ENCODE data around the gene GPR32.
"Not testable (repeated sequence)": the region's sequence is repeated elsewhere in the genome, so short reads cannot be mapped to it uniquely, and the experiment has no call there.

Gene GPR32, protein sequence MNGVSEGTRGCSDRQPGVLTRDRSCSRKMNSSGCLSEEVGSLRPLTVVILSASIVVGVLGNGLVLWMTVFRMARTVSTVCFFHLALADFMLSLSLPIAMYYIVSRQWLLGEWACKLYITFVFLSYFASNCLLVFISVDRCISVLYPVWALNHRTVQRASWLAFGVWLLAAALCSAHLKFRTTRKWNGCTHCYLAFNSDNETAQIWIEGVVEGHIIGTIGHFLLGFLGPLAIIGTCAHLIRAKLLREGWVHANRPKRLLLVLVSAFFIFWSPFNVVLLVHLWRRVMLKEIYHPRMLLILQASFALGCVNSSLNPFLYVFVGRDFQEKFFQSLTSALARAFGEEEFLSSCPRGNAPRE

DNA sequence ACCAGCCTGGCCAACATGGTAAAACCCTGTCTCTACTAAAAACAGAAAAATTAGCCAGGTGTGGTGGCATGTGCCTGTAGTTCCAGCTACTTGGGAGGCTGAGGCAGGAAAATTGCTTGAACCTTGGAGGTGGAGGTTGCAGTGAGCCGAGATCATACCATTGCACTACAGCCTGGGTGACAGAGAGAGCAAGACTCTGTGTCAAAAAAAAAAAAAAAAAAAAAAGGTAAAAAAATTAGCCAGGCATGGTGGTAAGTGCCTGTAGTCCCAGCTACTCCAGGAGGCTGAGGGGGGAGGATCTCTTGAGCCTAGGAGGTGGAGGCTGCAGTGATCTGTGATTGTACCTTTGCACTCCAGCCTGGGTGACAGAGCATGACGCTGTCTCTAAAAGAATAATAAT is at the start of gene GPR32:
Gene GPR32, plus strand, starts transcription at position 301 of the 400 bp plus-strand sequence. CDS start 137 bp downstream, outside the sequence.
- DNase-seq: not testable (repeated sequence)

DNA sequence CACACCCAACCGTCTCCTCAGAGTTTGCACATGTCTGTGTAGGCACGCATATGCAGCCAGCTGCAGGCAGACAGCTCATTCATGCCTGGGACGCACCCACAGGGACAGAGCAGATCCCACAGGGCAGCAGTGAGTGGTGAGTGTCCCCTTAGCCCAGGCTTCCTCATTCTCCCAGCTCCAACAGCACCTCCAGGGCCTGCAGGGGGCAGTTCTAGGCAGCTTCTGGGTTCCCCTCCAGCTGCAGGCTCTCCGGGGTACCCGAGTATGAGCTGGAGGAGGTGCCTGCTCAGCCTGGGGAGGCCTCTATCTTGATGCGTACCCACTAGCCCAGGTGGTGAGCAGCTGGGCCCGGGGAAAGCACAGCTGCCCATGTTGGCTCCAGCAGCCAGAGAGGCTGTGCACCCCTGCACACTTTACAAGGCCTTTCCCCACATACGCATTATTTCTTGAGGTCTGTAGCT is 49.3 kb upstream of the GPR32 start:
- DNase-seq: peak; percentile 81

DNA sequence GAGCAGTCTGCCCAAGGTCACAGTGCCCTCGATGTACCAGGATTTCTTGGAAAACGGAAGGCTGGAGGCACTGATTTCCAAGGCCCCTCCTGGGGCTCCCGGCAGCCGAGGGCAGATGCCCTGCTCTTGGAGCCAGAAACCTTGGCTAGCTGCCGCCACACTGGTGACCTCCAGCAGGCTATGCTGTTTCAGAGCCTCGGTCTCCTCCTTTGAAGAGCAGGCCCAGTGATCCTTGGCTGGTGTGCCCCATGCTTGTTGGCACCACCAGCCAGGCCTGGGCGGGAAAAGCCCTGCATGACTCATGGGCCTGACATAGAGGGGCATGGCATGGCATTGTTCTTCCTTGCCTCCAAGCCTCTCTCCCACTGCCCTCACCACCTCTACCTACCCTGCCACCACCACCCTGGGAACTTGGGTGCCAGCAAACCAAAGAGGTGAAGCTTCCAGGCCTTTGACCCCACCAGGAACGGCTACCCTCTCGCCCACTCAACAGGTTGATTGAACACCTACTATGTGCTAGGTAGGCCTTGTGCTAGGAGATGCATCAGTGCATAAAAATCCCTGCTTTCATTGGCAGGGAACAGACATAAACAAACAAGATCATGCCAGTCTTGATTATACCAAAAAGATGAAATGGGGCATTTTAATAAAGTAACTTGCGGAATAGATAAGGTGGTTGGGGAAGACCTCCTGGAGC is 48.7 kb upstream of the GPR32 start:
- DNase-seq: no peak

DNA sequence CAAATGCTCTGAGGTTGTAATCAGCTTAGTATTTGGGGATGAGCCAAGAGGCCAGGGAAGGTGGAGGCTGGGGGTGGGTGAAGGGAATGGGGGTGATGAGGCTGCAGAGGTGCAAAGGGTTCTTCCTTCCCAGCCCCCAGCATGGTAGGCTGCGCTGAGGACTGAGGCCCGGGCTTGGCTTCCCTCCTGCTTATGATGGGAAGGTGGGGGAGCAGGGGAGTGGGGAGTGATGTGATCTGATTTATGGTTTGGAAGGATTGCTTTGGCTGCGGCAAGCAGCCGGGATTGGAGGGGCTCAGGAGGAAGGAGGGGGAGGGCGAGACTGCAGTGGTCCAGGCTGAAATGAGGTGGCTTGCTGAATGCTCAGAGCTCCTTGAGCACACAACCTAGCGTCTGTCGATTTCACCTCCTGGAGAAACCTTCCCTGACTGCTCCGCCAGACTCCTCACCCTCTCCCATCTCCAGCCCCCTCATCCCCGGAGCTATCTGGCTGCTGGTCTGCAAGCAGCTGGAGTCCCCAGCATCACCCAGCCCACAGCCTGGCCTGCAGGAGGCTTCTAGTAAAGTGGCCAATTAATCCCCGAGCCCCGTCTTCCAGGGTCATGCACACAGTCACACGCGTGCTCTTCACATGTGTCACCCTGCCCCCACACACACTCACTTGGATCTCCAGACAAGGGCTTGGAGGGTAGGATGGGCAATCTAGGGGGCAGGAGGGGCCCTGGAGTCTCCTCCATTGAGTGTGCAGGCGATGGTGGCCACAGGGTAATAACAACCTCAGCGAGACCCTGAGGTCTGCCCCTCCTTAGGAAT is 47.9 kb upstream of the GPR32 start:
- DNase-seq: peak in 1 of 2 experiments; percentile 61

DNA sequence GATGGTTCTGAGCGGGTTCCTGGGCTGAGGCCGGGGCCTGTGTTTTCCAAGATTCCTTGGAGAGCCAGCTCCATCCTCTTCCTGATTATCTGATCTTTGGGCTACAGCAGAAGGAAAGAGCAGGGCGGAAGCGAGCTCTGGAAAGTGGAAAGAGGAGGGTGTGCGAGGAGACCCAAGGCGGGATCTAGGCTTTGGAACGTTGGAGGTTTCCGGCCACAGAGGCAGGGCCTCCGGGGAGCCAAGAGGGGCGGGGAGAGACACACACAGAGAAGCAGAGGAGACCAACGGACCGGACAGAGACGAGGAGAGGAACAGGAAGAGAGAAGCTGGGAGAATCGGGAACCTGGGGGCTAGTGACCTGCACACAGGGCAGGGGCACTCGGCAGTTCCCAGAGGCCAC is 47.2 kb upstream of the GPR32 start, which contains the start of gene CLEC11A:
Gene CLEC11A, plus strand, starts transcription at position 296 of the 400 bp plus-strand sequence. CDS start 162 bp downstream, outside the sequence.
- peak; percentile 95 to 97 for DNase-seq

DNA sequence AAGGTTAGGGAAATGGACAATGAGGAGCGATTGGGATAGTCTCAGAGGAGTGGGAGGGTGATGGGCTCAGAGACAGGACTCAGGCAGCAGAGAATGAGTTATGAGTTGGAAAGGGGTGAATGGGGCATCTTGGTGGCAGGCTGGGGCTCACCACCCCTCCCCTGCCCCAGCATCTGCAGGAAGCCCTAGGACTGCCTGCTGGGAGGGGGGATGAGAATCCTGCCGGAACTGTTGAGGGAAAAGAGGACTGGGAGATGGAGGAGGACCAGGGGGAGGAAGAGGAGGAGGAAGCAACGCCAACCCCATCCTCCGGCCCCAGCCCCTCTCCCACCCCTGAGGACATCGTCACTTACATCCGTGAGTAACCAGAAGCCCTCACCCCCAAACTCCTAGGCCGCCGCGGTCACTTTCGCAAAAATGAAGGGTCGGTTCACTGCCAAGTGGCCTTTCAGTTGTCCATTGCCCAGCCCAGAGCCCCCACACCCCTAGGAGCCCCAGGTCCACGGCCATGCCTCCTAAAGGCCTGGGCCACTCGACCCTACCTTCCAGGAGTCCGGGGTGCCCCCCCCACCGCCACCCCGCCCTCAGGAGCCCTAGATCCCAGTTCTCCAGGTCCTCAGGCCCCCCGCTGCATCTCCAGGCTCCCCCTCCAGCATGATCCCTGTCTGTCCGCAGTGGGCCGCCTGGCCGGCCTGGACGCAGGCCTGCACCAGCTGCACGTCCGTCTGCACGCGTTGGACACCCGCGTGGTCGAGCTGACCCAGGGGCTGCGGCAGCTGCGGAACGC is 46.3 kb upstream of the GPR32 start:
- DNase-seq: peak in 1 of 2 experiments; percentile 34

DNA sequence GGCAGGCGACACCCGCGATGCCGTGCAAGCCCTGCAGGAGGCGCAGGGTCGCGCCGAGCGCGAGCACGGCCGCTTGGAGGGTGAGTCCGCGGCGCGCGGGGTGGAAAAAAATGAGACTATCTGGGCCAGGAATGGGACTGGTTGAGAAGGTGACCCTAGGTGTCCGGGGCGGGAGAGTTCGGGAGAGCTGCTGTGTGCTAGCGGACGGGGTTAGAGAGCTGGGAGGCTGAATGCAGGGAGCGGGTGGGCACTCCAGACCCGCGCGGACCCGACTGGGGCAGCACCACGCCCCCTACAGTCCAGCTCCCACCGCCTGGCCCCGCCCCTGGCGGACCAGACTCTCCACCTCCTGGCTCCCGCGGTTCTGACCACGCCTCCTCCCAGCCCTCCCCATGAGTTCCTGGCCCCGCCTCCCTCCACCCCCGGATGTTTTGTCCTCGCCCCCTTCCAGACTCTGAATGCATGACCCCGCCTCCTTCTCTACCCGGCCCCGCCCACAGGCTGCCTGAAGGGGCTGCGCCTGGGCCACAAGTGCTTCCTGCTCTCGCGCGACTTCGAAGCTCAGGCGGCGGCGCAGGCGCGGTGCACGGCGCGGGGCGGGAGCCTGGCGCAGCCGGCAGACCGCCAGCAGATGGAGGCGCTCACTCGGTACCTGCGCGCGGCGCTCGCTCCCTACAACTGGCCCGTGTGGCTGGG is 45.6 kb upstream of the GPR32 start:
- peak; percentile 97 to 98 for DNase-seq

DNA sequence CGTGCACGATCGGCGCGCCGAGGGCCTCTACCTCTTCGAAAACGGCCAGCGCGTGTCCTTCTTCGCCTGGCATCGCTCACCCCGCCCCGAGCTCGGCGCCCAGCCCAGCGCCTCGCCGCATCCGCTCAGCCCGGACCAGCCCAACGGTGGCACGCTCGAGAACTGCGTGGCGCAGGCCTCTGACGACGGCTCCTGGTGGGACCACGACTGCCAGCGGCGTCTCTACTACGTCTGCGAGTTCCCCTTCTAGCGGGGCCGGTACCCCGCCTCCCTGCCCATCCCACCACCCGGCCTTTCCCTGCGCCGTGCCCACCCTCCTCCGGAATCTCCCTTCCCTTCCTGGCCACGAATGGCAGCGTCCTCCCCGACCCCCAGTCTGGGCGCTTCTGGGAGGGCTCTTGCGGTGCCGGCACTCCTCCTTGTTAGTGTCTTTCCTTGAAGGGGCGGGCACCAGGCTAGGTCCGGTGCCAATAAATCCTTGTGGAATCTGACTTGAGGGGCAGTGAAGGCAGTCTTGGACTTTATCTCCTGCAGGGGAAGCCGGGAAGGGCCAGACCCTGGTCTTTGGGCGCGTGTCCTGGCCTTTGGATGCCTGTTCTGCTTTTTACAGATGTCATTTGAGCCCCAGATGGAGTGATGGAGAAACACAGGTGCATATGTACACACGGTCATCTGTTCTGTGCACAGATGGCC is 44.9 kb upstream of the GPR32 start:
- no peak for DNase-seq

DNA sequence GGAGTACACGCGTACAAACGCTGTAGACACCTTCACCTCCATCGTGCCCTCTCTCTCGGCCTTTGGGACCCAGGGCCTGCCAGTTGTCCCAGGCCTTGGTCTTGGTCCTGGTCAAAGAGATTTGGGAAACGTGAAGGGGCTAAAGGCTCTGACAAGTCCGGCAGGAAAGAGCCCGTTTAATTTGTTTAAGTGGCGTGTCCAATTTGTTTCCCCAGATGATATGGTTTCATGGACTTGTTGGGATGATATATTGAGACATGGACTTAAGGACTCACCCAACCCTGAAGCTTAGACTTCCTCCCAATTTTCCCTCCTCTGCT is 44.4 kb upstream of the GPR32 start:
- DNase-seq: no peak

DNA sequence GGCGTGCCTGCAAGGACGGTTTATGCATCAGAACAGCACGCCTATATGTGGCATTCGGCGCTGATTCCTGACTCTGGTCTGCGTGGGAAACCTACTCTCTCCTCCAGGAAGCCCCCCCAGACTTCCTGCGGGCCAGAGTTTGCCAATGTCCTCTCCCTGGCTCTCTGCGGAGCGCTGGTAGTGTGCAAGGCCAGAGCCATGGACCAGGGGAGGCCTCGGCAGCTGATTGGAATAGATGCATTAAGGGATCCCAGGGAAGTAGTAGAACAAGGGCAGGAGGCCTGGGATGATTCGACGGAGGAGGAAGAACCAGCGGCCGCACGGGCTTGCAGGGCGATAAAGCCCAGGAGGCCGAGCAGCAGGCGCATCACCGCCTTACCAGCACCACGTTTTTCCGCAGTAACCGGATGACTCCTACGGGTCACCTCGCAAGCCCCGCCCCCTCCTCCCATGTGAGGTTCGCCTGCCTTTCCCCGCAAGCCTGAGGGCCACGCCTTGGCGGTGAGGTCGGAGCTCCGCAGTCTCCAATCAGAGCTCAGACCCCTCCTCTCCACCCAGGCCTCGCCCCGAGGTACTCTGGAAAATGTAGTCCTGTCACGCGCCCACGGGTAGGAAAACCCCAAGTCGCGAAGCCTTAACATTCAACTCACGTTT is 42.1 kb upstream of the GPR32 start:
- peak; percentile 95 to 97 for DNase-seq

DNA sequence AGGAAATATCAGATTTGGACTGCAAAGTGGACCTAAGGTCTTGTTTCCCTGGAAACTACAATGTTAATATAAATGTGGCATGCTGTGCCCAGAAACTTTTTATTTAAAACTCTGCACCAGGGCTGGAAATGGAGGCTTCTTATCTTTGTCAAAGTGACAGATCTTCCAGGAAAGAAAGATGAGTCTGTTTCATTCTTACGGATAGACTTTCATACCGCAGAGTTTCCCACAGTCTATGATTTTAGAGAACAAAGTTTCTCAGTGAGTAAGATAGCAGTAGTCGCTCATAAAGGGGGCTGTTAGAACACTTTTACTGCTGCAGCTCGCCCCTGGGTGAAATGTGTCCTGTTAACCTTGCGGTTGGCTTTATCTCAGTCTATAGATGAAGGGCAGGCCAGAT is 40.4 kb upstream of the GPR32 start:
- no peak for DNase-seq

DNA sequence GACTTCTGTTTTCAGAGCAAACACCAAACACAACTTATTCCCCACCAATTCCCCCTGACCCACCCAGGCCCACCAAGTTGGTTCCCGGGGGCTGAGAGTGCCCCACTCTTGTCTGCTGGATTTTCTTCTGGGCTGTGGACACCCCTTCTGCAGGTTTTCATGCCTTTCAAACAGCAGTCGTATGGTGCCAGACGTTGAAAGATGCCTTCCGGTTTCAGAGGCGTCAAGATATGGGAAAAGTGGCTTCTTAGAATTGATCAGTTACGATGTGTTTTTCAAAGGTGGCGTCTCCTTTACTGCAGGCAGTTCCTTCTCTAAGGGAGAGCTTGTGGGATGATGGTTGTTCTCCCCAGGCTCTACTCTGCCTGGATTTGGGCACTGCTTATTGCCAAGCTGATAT is 34.4 kb upstream of the GPR32 start:
- DNase-seq: no peak

DNA sequence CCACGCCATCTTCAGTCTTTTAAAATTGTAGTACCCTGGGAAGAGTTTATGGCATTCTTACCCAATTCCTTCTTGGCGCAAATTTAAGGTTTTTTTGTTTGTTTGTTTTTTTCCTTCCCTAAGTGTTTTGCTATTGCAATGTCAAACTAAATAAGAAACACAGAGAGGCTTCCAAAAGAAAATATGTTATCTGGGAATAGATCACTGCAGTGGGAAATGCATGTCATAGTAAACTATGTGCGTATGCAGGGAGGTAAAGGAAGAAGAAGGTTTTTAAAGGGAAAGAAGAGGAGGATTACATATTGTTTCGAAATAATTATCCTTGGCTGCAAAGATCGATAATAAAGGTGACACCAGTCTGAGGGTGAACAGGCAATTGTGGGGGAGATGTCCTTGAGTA is 33.9 kb upstream of the GPR32 start:
- no peak for DNase-seq

DNA sequence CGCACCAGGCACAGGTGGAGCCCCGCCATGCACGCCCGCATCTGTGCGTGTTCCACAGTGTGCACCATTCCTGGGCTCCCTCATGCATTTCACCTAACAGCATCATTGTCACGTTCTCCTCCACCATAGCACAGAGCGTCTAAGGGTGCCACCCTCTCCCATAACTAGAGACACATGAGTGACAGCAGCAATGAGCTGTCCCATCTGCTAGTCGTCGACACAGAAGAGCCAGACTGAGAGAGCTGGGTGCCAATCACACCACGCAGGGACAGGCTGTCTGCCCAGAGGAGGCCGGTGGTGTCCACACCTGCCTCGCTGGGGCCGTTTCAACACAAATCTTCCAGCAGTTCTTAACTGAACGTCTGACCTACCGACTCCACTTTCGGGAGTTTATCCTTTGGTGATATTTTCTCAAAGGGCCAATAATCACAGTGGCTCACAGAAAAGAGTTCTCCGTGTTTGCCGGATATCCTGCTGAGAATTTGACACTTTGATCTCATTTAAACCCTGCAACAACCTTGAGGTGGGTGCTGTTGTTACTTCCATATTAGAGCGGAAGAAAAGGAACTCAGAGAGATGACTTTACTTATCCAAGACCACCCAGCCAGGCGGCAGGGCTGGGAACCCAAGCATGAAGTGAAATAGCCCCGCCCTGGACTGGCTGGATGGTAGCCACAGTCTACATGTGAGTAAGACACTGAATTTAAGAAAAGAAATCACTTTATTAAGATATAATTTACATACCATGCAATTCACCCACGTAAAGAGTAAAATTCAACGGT is 30.9 kb upstream of the GPR32 start:
- DNase-seq: no peak

DNA sequence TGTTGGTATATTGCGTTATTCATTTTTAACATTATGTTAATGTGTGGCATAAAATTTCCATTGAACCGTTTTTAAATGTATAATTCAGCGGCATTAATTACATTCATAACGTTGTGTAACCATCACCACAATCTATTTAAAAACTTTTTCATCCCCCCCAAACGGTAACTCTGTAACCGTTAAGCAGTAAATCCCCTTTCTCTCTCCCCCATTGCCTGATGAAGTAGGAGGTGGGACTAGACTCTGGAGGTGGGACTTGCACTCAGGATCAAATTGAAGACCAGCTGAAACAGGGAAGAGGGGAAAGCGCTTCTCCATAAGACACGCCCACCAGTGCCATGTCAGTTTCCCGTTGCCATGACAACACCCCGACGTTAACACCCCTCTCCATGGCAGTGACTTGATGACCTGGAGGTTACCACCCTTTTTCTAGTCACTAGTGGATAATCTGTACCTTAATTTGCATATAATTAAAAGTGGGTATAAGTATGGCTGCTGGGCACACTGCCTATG is 30.3 kb upstream of the GPR32 start:
- DNase-seq: no peak

DNA sequence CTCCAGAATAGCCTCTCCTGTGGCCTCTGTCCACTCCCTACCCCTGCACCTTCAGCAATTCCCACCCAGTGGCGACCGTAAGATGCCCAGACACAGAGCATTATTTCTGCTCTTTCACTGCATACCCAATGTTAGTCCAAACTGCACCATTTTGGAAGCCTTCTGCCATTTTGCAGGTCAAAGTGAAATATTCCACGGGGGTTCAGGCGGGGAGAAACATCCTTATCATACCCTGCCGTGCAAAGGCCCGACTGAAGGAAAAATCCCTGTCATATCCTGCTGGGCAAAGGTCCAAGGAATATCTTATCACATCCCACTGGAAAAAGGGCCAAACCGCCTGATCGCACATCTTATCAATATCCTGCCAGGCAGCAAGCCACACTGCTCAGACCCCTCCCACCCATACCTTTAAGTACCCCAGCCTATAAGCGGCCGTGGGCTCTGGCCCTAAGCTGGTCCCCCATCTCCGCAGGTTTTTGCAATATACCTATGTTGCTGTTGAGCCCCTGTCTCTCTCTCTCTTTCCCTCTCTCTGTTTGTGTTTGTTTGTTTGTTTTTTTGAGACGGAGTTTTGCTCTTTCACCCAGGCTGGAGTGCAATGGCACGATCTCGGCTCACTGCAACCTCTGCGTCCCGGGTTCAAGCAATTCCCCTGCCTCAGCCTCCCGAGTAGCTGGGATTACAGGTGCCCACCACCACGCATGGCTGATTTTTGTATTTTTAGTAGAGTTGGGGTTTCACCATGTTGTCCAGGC is 28.9 kb upstream of the GPR32 start:
- DNase-seq: no peak

DNA sequence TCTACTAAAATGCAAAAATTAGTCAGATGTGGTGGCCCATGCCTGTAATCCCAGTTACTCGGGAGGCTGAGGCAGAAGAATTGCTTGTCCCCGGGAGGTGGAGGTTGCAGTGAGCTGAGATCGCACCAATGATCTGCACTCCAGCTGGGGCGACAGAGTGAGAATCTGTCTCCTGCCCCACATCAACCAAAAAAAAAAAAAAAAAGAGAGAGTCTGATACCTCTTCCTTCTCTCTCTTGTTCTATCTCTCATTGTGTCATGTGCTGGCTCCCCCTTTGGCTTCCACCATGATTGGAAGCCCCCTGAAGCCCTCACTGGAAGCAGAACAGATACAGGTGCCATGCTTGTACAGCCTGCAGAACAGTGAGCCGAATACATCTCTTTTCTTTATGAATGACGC is 26.7 kb upstream of the GPR32 start:
- DNase-seq: no peak

DNA sequence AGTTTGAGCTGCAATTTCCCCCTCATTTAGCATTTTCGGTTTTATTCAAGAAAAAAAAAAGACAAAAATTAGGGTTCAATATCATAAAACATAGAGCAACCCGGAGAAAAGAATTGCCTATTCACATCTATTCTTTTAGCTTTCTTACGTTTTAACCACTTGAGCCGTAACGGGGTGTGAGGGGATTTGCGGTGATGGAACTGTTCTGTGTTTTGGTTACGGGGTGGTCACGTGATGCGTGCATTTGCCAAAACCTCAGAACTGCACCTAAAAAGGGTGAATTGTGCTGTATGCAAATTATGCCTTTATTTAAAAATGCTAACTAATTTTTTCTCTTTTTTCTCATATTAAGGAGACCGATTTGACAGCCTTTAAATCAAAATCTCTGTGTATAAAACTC is 25.0 kb upstream of the GPR32 start:
- no peak for DNase-seq

DNA sequence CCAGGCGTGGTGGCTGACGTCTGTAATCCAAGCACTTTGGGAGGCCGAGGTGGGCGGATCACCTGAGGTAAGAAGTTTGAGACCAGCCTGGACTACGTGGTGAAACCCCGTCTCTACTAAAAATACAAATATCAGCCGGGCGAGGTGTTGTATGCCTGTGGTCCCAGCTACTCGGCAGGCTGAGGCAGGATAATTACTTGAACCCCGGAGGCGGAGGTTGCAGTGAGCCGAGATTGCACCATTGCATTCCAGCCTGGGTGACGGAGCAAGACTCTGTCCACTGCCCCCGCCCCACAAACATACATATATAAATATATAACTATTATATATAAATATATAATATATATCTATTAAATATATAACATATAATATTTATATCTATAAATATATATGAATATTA is 23.1 kb upstream of the GPR32 start:
- DNase-seq: not testable (repeated sequence)

Data from Kasumi-1 (cell line).